IMR-90 (cell line): ENCODE data around the gene GSTA5. TPM values are rescaled to one million over a fixed set of nuclear protein-coding genes. Genes with fewer than 3 reads are reported as not detected.

Experiments used
- ATAC-seq: fragments of 200-7000 bp; cut with Tn5 transposase; 2 replicates; pipeline ENCODE4 v1.9.1; 2020; ENCODE audit warnings: low read depth, mild to moderate bottlenecking, moderate library complexity
- BruUV-seq: library from RNA; stranded (reverse); fragments of 400-500 nt; replicated peaks from 2 replicates; lab custom pipeline; 2021; lab: Mats Ljungman, UMichigan
- CTCF ChIA-PET: fragments of 300-600 bp; formaldehyde crosslinking; extraction: SDS; loops from one replicate; lab custom pipeline; 2021; ENCODE audit warnings: antibody characterized with exemption; lab: Yijun Ruan, JAX
- POLR2A ChIA-PET: fragments of 300-600 bp; sonication (Branson Sonifier 250); formaldehyde crosslinking; loops from one replicate; lab custom pipeline; 2022; ENCODE audit warnings: antibody characterized with exemption; ENCODE audit not compliant: unreplicated experiment; lab: Charles Lee
- DNase-seq: peaks from one replicate; pipeline ENCODE4 v3.0.0; 2013
- H2AFZ ChIP-seq: replicated peaks from 2 replicates; pipeline ENCODE3; 2013; ENCODE audit warnings: low read length, mild to moderate bottlenecking; ENCODE audit not compliant: poor library complexity
- H2AK5ac ChIP-seq: 2 replicates; pipeline ENCODE4 v1.6.1; 2013; ENCODE audit warnings: low read depth, low read length, inconsistent platforms
- H2AK9ac ChIP-seq: replicated peaks from 2 replicates; pipeline ENCODE3; 2013; ENCODE audit warnings: mild to moderate bottlenecking, low read depth, low read length, moderate library complexity; ENCODE audit not compliant: poor library complexity
- H2BK120ac ChIP-seq: 2 replicates; pipeline ENCODE4 v1.6.1; 2013; ENCODE audit warnings: low read depth, low read length, inconsistent platforms
- H2BK15ac ChIP-seq: 3 replicates; pipeline ENCODE4 v1.6.1; 2013; ENCODE audit warnings: low read depth, low read length, inconsistent platforms
- H2BK20ac ChIP-seq: 2 replicates; pipeline ENCODE4 v1.6.1; 2013; ENCODE audit warnings: low read depth, mild to moderate bottlenecking, inconsistent platforms, low read length, moderate library complexity
- H2BK5ac ChIP-seq: 2 replicates; pipeline ENCODE4 v1.6.1; 2013; ENCODE audit warnings: mild to moderate bottlenecking, low read depth, low read length, inconsistent platforms; ENCODE audit not compliant: poor library complexity, severe bottlenecking
- H3K14ac ChIP-seq: replicated peaks from 2 replicates; pipeline ENCODE4 v1.6.1; 2013; ENCODE audit warnings: low read depth, low read length, inconsistent platforms
- H3K18ac ChIP-seq: 2 replicates; pipeline ENCODE4 v1.6.1; 2013; ENCODE audit warnings: low read depth, low read length, control low read depth
- H3K23ac ChIP-seq: 2 replicates; pipeline ENCODE4 v1.6.1; 2013; ENCODE audit warnings: low read depth, low read length, inconsistent platforms
- H3K27ac ChIP-seq: 2 replicates; pipeline ENCODE4 v1.5.1; 2013; ENCODE audit warnings: mild to moderate bottlenecking, control low read depth, low read length; ENCODE audit not compliant: insufficient read depth
- H3K27me3 ChIP-seq: 2 replicates; pipeline ENCODE4 v1.6.1; 2013; ENCODE audit warnings: low read length; ENCODE audit not compliant: control insufficient read depth, insufficient read depth
- H3K36me3 ChIP-seq: 2 replicates; pipeline ENCODE4 v1.6.1; 2013; ENCODE audit warnings: low read length, mixed read lengths; ENCODE audit not compliant: control insufficient read depth, insufficient read depth
- H3K4ac ChIP-seq: 2 replicates; pipeline ENCODE4 v1.6.1; 2013; ENCODE audit warnings: low read depth, low read length, inconsistent platforms
- H3K4me1 ChIP-seq: 2 replicates; pipeline ENCODE4 v1.6.1; 2013; ENCODE audit warnings: low read length, mixed read lengths; ENCODE audit not compliant: control insufficient read depth, insufficient read depth
- H3K4me2 ChIP-seq: 2 replicates; pipeline ENCODE4 v1.6.1; 2013; ENCODE audit warnings: low read depth, mild to moderate bottlenecking, control low read depth, low read length, moderate library complexity
- H3K4me3 ChIP-seq: 2 replicates; pipeline ENCODE4 v1.5.1; 2013; ENCODE audit warnings: low read depth, mild to moderate bottlenecking, control low read depth, low read length, moderate library complexity; ENCODE audit not compliant: insufficient read depth
- H3K56ac ChIP-seq: 2 replicates; pipeline ENCODE4 v1.6.1; 2013; ENCODE audit warnings: low read length, inconsistent platforms; ENCODE audit not compliant: insufficient read depth; ENCODE audit errors: extremely low read depth
- H3K79me1 ChIP-seq, 2 experiments: 2 replicates each; pipeline ENCODE4 v1.6.1; 2013; ENCODE audit warnings: low read length in 2 of 2, inconsistent platforms in 1 of 2, low read depth in 1 of 2
- H3K9ac ChIP-seq: 2 replicates; pipeline ENCODE4 v1.6.1; 2013; ENCODE audit warnings: low read depth, low read length, control low read depth
- H3K9me1 ChIP-seq: 2 replicates; pipeline ENCODE4 v1.6.1; 2013; ENCODE audit warnings: low read length, inconsistent platforms; ENCODE audit not compliant: insufficient read depth
- H3K9me3 ChIP-seq: 2 replicates; pipeline ENCODE4 v1.6.1; 2013; ENCODE audit warnings: low read length; ENCODE audit not compliant: control insufficient read depth, insufficient read depth
- H4K20me1 ChIP-seq: 2 replicates; pipeline ENCODE4 v1.6.1; 2013; ENCODE audit warnings: low read length, inconsistent platforms; ENCODE audit not compliant: insufficient read depth
- H4K5ac ChIP-seq: 2 replicates; pipeline ENCODE4 v1.6.1; 2013; ENCODE audit warnings: mild to moderate bottlenecking, low read depth, low read length, control low read depth
- H4K8ac ChIP-seq, 2 experiments: 2 replicates each; pipeline ENCODE4 v1.6.1; 2013; ENCODE audit warnings: low read depth in 2 of 2, low read length in 2 of 2, control low read depth in 1 of 2, inconsistent platforms in 1 of 2
- H4K91ac ChIP-seq: 2 replicates; pipeline ENCODE4 v1.6.1; 2013; ENCODE audit warnings: low read depth, low read length, inconsistent platforms; ENCODE audit not compliant: insufficient read depth
- BHLHE40 ChIP-seq: fragments of 150-350 bp; IDR thresholded peaks from 2 replicates; pipeline ENCODE4 v1.6.1; 2016; ENCODE audit warnings: mild to moderate bottlenecking, low read depth, low read length
- CEBPB ChIP-seq: IDR thresholded peaks from 2 replicates; pipeline ENCODE4 v1.6.1; 2012; ENCODE audit warnings: low read depth, low read length, improper control_type of control experiment
- CHD1 ChIP-seq: IDR thresholded peaks from 2 replicates; pipeline ENCODE4 v1.6.1; 2012; ENCODE audit warnings: low read depth, low read length, improper control_type of control experiment
- FOS ChIP-seq: fragments of 150-350 bp; IDR thresholded peaks from 2 replicates; pipeline ENCODE4 v1.6.1; 2016; ENCODE audit warnings: low read depth, low read length
- MAZ ChIP-seq: IDR thresholded peaks from 2 replicates; pipeline ENCODE4 v1.6.1; 2012; ENCODE audit warnings: low read depth, mild to moderate bottlenecking, low read length, improper control_type of control experiment, moderate library complexity, borderline replicate concordance
- POLR2A ChIP-seq: IDR thresholded peaks from 2 replicates; pipeline ENCODE4 v1.6.1; 2012; ENCODE audit warnings: mild to moderate bottlenecking, low read depth, low read length
- RAD21 ChIP-seq: IDR thresholded peaks from 2 replicates; pipeline ENCODE4 v1.6.1; 2012; ENCODE audit warnings: low read length, improper control_type of control experiment
- USF2 ChIP-seq: fragments of 150-350 bp; IDR thresholded peaks from 2 replicates; pipeline ENCODE4 v1.6.1; 2017; ENCODE audit warnings: mild to moderate bottlenecking, antibody characterized with exemption, low read length, low read depth
- WGBS, 2 experiments: methylation state at CpG; one replicate each; pipeline versions ENCODE4 v1.1.5 to v1.1.7; 2013; ENCODE audit warnings: missing lambda C conversion rate in 2 of 2; ENCODE audit not compliant: insufficient read length in 1 of 2; ENCODE audit errors: extremely low coverage in 2 of 2; 5-methylcytosine and 5-hydroxymethylcytosine counted together
- dilution Hi-C: fragments of 300-500 bp; cut with HindIII; formaldehyde crosslinking; loops from one replicate; pipeline ENCODE4 v1.14.3; 2018; ENCODE audit warnings: low sequenced_read_pairs; ENCODE audit not compliant: unreplicated experiment
- in situ Hi-C: fragments of 300-500 bp; cut with MboI; formaldehyde crosslinking; loops from 3 replicates; pipeline ENCODE4 v1.14.3; 2019; ENCODE audit warnings: low sequenced_read_pairs, inconsistent platforms, mixed read lengths
- intact Hi-C: fragments of 100-400 bp; cut with micrococcal nuclease; formaldehyde crosslinking; loops from 2 replicates; pipeline ENCODE4 v1.10.0; 2022
- polyA plus RNA-seq, 3 experiments: library from polyadenylated mRNA; depleted of rRNA; stranded (reverse); fragments of >200 nt; gene quantifications; 2 replicates each; pipeline ENCODE4 v1.2.3, GENCODE V29; 2012; ENCODE audit warnings: low replicate concordance in 1 of 3
- total RNA-seq: library from RNA; depleted of rRNA; stranded (reverse); fragments of >200 nt; gene quantifications from 2 replicates; pipeline ENCODE4 v1.2.3, GENCODE V29; 2012

The GSTA5 gene
- total and polyA plus RNA-seq, 2 of the 4 experiments (the other 2 are of a cell fraction), result not detected

DNA sequence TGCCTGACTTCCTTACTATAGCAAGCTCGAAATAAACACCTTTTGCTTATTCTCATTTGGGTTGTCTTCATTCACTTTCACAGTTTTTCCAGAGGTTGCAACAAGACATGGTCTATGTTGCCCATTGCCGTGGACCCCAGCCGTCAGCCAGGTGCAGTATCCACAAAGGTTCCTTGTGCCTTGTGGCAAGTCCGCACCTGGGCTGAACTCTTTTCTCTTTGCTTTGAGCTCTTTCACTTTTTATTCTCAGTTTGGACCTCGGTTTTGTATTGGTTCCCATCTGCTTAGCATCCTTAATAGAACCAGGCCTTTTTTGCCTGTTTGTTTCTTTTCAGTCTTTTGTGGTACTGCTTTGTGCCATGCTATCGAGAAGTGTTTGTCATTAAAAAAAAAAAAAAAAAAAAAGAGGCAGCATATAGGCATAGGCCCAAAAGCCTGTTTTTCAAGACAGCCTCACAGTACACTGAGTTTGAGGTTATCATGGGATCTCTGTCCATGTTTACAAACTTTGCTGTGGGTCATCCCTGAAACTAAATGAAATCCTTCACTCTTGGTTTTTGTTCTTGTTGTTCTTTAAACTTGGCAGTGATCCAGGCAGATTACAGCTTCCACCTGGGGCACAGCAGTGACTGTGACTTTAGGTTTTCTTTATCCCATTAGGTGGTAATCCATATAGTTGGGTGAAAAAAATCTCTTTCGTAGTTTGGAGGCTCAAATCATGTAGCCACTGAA lies 35.6 kb upstream of the GSTA5 start:
- no peaks in the 10 kb centered on the region for H3K79me1 ChIP-seq
- ATAC-seq, result no peak
- no peak overlapping the region for H2BK5ac ChIP-seq
- peak overlapping the region; percentile 91 for H2BK120ac ChIP-seq
- peak overlapping the region; percentile 90; the same call in 1 of the 3 replicates for H2BK15ac ChIP-seq
- H4K8ac ChIP-seq, result peak overlapping the region in 1 of 2 experiments; percentile 69; a peak in 1 of 4 replicates
- H3K4me3 ChIP-seq, result no peak overlapping the region
- TF ChIP-seq FOS, result no peak
- TF ChIP-seq CEBPB, result no peak
- TF ChIP-seq USF2, result no peak
- no peak for TF ChIP-seq POLR2A
- no peak for TF ChIP-seq BHLHE40
- no peak for TF ChIP-seq MAZ
- TF ChIP-seq CHD1, result no peak
- TF ChIP-seq RAD21, result no peak
- ChIA-PET POLR2A (no interaction called here), CTCF (no interaction called here)
- H3K4me1 ChIP-seq, result peaks cover 17% of the 10 kb centered on the region
- peak overlapping the region; percentile 83; the same call in 1 of the 2 replicates for H2AK5ac ChIP-seq
- no peak overlapping the region; the same call in 1 of the 2 replicates for H4K5ac ChIP-seq
- H3K14ac ChIP-seq, result peak overlapping the region; percentile 74
- no peak overlapping the region for H3K9ac ChIP-seq
- no peak overlapping the region for H3K27ac ChIP-seq
- H2AFZ ChIP-seq, result no peak overlapping the region
- H3K4me2 ChIP-seq, result no peak overlapping the region
- peaks cover 9% of the 10 kb centered on the region for H3K9me1 ChIP-seq
- no peaks in the 10 kb centered on the region for H4K20me1 ChIP-seq
- H3K9me3 ChIP-seq, result no peaks in the 10 kb centered on the region
- peak overlapping the region; percentile 22; the same call in 1 of the 2 replicates for H4K91ac ChIP-seq
- H3K36me3 ChIP-seq, result no peaks in the 10 kb centered on the region
- peak overlapping the region; percentile 47; the same call in 1 of the 2 replicates for H3K23ac ChIP-seq
- peak overlapping the region; percentile 76 for H2BK20ac ChIP-seq
- intact Hi-C loops, result loop anchor here (2.0 kb wide), 1 partner anchor 459 kb away; no protein-coding TSS in a partner anchor
- H3K27me3 ChIP-seq, result no peaks in the 10 kb centered on the region
- peak overlapping the region; percentile 59 for H2AK9ac ChIP-seq
- H3K18ac ChIP-seq, result peak overlapping the region; percentile 80; the same call in 1 of the 2 replicates
- H3K56ac ChIP-seq, result no peak overlapping the region
- peak overlapping the region; percentile 74 for H3K4ac ChIP-seq
- no TSS peak for BruUV-seq
- 100% methylated on average over 3 of the region's 7 CpGs; no CpG with 5 or more reads in 1 of the 2 experiments for WGBS, 2 experiments
- peak; percentile 18 for DNase-seq
- dilution Hi-C loops, result no loop called here
- in situ Hi-C loops, result no loop called here
